ENCODE results near the gene MYEOV.

Gene MYEOV

GRCh38 chr11:69265911-69266510 lies 27.9 kb upstream of the MYEOV start:
- DNase-seq = peak; percentile 3

GRCh38 chr11:69267395-69267805 lies 26.6 kb upstream of the MYEOV start:
- DNase-seq = no peak

GRCh38 chr11:69268911-69269310 lies 25.0 kb upstream of the MYEOV start:
- no peak for DNase-seq

- DNase-seq = no peak
These were observed 24.6 kb upstream of the MYEOV start for GRCh38 chr11:69269388-69269787.

- no peak for DNase-seq
These were observed 23.8 kb upstream of the MYEOV start for GRCh38 chr11:69269926-69270697.

- no peak for DNase-seq
These were observed 23.0 kb upstream of the MYEOV start for GRCh38 chr11:69270941-69271340.

GRCh38 chr11:69272055-69272454 lies 21.9 kb upstream of the MYEOV start:
- no peak for DNase-seq

GRCh38 chr11:69272831-69273485 lies 21.0 kb upstream of the MYEOV start:
- no peak for DNase-seq

GRCh38 chr11:69273571-69273970 lies 20.4 kb upstream of the MYEOV start:
- no peak for DNase-seq

GRCh38 chr11:69274531-69275016 lies 19.4 kb upstream of the MYEOV start:
- DNase-seq = no peak

GRCh38 chr11:69275178-69275577 lies 18.8 kb upstream of the MYEOV start:
- DNase-seq = no peak

GRCh38 chr11:69276165-69276564 lies 17.8 kb upstream of the MYEOV start:
- DNase-seq = no peak

GRCh38 chr11:69277074-69277809 lies 16.7 kb upstream of the MYEOV start:
- DNase-seq = no peak

GRCh38 chr11:69278091-69278867 lies 15.7 kb upstream of the MYEOV start:
- no peak for DNase-seq

GRCh38 chr11:69280451-69280850 lies 13.5 kb upstream of the MYEOV start:
- DNase-seq = no peak

- DNase-seq = no peak
These were observed 13.0 kb upstream of the MYEOV start for GRCh38 chr11:69280994-69281393.

GRCh38 chr11:69283446-69283845 lies 10.5 kb upstream of the MYEOV start:
- no peak for DNase-seq

- DNase-seq = no peak
These were observed 9.9 kb upstream of the MYEOV start for GRCh38 chr11:69284081-69284511.

GRCh38 chr11:69285091-69285490 lies 8.9 kb upstream of the MYEOV start:
- no peak for DNase-seq

- DNase-seq = no peak
These were observed 8.2 kb upstream of the MYEOV start for GRCh38 chr11:69285766-69286165.

- no peak for DNase-seq
These were observed 7.3 kb upstream of the MYEOV start for GRCh38 chr11:69286374-69287371.
